AML-193 (cell line): ENCODE results near the gene NBR1.
"Not testable (repeated sequence)": the region's sequence is repeated elsewhere in the genome, so short reads cannot be mapped to it uniquely, and the experiment has no call there.

Experiments used
- DNase-seq, 2 experiments: peaks; one replicate each; lab custom pipeline; 2025; lab: John Stamatoyannopoulos, UW

Gene NBR1

DNA sequence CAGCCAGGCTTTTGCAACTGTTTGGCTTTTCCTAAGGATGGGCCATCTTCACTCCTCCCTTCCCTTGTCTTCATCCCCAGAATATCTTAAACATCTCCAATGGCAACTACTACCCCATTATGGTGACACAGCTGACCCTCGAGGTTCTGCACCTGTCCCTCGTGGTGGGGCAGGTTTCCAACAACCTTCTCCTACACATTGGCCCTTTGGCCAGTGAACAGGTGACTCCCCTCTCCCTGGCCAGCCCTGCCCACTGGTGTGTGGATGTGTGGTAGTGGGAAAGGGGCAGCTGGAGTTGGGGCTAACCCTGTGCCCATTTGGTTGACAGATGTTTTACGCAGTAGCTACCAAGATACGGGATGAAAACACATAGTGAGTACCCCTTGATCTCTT is 45.4 kb downstream of the NBR1 start:
- no peak for DNase-seq

DNA sequence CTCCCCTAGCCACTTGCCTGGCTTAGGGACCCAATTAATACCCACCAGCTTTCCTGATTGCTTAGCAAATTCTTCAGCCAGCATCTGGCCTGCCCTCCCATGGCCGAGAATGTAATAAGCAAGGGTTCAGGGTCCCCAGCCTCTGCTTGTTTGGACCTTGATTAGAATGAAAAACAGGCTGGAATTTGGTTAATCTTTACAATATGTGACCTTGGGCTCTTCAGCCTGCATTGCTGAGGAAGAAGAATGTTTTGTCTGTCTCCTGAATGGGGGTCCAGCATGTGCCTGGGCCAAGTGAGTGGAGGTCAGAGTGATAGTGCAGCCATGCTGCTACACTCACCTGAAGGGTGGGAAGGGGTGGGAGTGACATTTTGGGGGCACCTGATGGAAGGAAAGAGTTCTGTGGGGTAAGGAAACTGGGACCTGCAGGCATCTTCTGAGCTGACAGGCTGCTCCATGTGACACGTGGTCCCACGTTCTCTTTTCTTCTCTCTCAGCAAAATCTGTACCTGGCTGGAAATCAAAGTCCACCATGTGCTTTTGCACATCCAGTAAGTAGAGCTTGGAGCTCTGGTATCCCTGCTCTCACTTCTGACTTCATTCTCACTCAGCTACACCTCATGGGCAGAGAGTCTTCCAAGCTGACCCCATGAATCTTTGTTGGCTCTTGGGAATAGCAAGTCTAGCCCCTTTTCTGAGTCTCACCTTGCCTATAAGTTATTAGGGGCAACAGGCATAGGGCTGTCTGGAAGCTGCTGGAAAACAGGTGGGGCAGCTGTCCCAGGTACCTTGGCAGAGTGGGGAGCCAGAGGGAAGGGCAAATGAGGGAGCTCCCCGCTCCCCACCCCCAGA is 46.0 kb downstream of the NBR1 start:
- no peak for DNase-seq

DNA sequence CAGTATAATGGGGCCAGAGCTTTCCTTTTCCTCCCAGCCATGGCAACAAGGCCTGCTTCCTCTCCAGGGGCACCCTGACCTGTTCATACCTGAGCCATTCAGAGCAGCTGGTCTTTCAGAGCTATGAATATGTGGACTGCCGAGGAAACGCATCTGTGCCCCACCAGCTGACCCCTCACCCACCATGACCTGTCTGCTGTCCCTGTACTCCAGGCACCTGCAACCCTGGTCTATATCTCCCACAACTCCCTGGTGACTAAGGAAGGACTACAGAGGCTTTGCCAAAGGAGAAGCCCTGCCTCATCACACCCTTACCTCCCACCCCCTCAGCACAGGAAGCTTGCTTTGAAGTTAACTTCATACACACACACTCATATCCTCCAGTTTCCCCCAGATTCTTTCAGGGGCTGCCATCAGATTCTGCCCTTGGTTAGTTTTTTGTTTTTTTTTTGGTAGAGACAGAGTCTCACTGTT is 46.6 kb downstream of the NBR1 start:
- DNase-seq = no peak

GRCh38 chr17:43219001-43219400 is 48.0 kb downstream of the NBR1 start:
- no peak for DNase-seq

DNA sequence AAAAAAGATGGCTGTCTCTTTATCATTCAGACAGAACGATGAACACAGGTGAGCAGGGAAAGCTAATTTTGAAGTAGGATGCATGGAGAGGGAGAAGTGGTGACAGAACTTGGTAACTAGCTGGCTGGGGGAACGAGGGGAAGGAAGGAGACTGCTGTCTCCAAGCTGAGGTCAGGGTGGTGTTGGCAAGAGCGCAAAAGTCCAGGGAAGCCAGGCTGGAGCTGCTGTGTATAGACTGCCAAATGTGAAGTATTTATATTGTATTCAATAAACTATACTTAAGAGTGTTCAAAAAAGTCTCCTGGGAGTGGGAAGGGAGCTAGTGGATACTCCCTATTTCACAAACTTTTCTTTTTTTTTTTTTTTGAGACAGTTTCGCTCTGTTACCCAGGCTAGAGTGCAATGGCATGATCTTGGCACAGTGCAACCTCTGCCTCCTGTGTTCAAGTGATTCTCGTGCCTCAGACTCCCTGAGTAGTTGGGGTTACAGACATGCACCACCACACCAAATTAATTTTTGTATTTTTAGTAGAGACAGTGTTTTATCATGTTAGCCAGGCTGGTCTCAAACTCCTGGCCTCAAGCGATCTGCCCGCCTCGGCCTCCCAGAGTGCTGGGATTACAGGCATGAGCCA is 48.8 kb downstream of the NBR1 start:
- no peak for DNase-seq

- no peak for DNase-seq
These were observed 49.6 kb downstream of the NBR1 start for GRCh38 chr17:43220511-43221125.

- DNase-seq = no peak
These were observed 53.2 kb downstream of the NBR1 start for GRCh38 chr17:43224146-43224705.

DNA sequence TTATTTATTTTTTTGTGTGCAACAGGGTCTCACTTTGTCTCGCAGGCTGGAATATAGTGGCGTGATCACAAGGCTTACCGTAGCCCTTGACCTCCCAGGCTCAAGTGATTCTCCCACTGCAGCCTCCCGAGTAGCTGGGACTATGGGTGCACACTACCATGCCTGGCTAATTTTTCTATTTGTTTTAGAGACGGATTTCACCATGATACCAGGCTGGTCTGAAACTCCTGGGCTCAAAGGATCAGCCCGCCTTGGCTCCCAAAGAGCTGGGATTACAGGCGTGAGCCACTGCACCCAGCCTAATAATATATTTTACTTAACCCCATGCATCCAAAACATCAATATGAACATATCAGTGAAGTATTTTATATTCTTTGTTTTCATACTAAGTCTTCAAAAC is 55.4 kb downstream of the NBR1 start:
- no peak for DNase-seq

- DNase-seq = not testable (repeated sequence)
These were observed 57.2 kb downstream of the NBR1 start, which contains the start of gene CCDC200 for GRCh38 chr17:43228020-43228782. Gene CCDC200 (minus strand): TSS chr17:43228623. CDS start chr17:43228554, 69 bp downstream.

GRCh38 chr17:43231205-43232020 is 60.4 kb downstream of the NBR1 start:
- DNase-seq = not testable (repeated sequence)

GRCh38 chr17:43232021-43232699 is 61.1 kb downstream of the NBR1 start:
- DNase-seq = not testable (repeated sequence)

- DNase-seq = not testable (repeated sequence)
These were observed 62.2 kb downstream of the NBR1 start for GRCh38 chr17:43233263-43233662.

DNA sequence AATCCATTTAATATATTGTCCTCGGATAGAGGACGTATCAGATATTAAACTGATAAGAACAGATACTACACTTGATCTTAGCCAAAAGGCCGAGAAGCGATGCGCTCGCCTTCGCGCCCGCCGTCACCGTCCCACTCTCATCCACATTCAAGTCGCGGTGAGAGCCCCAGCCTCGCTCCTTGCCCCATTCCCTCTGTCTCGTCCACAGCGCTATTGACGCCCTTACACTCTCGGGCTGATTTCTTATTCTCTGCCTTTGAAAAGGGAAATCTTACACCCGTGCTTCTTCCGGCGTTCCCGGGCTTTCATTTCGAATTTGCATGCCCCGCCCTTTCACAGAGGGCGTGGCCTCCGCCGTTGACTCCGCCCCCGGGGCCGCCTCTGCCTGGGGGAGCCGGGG is 62.9 kb downstream of the NBR1 start, which contains the start of gene RNU2-1:
TSS of gene RNU2-1 (minus strand) at position 101 of the 400 bp plus-strand sequence.
- DNase-seq = not testable (repeated sequence)

DNA sequence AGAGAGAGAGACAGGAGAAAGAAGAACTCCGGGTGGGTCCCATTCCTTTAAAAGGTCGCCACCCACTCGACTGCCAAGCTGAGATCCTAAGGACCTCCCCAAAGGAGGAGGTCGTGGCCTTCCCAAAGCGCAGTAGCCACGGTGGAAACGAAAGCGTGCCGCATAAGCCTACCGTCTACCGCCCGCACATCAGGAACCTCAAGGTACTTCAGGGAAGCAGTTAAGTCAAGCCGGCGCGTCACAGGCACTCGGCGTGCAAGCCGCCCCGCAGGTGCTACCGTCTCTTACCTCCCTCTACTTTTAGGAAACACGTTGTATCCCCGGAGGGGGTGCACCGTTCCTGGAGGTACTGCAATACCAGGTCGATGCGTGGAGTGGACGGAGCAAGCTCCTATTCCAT is 68.6 kb downstream of the NBR1 start:
- DNase-seq = not testable (repeated sequence)

- DNase-seq = not testable (repeated sequence)
These were observed 69.8 kb downstream of the NBR1 start for GRCh38 chr17:43240596-43241352.

DNA sequence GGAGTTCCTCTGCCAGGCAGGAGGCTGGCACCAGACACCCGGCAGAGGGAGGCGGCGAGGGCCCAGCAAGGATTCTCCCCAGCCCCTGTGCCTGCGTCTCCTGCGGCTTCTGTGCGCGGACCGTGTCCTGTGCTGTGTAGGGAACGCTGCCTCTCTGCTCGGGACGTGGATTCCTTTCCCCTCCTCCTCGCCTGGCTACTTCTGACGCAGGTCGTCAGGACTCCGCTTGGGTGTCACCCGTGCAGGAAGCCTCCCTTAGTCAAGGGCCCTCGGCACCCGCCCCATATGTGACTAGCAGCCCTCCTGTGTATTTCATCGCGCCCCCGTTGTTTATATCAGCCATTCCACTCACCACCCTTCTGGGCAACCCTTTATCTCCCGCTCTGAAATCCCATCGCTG is 75.4 kb downstream of the NBR1 start:
- not testable (repeated sequence) for DNase-seq
